Motor neuron (in vitro differentiated cells): ENCODE data around the gene LRRTM3. TPM values are rescaled to one million over a fixed set of nuclear protein-coding genes. Genes with fewer than 3 reads are reported as not detected.

Experiments
- ATAC-seq, 8 experiments: fragments of 200-7000 bp; cut with Tn5 transposase; replicated peaks in 6 of 8; 2 replicates each; pipeline ENCODE4 v1.8.0; 2021; ENCODE audit warnings: mild to moderate bottlenecking in 8 of 8, moderate library complexity in 8 of 8
- H3K27ac ChIP-seq, 2 donors: fragments of 250-450 bp; sonication (Bioruptor Pico); 2 replicates each; pipeline ENCODE4 v1.9.0; 2021; ENCODE audit warnings: antibody characterized with exemption in 2 of 2, mild to moderate bottlenecking in 2 of 2, moderate library complexity in 1 of 2
- H3K4me1 ChIP-seq, 2 donors: fragments of 250-450 bp; sonication (Bioruptor Pico); replicated peaks in 1 of 2; 2 replicates each; pipeline ENCODE4 v1.6.1; 2021; ENCODE audit warnings: antibody characterized with exemption in 2 of 2, mild to moderate bottlenecking in 2 of 2, moderate library complexity in 1 of 2
- H3K4me3 ChIP-seq, 5 donors: fragments of 250-450 bp; sonication (Bioruptor Pico); 2 replicates each; pipeline ENCODE4 v1.9.0; 2021; ENCODE audit warnings: antibody characterized with exemption in 5 of 5, mild to moderate bottlenecking in 5 of 5, moderate library complexity in 4 of 5
- WGBS, 10 experiments: fragments of 450-650 bp; shearing (Covaris generic); methylation state at CpG; one replicate each; pipeline ENCODE4 v1.0.0; 2022; 5-methylcytosine and 5-hydroxymethylcytosine counted together
- in situ Hi-C, 9 experiments: fragments of 400-800 bp; cut with MboI; loops; one replicate each; pipeline ENCODE4 v1.15.0; 2021; ENCODE audit warnings: low sequenced_read_pairs in 9 of 9, low pct_unique_long_range_greater_than_20kb in 2 of 9; ENCODE audit not compliant: unreplicated experiment in 9 of 9
- total RNA-seq, 8 experiments: library from RNA; unstranded; fragments of 300-600 nt; gene quantifications; 2 replicates each; pipeline versions ENCODE4 v1.2.3 to v1.2.4, GENCODE V29; 2022

LRRTM3 gene
- total RNA-seq, 8 experiments from 2014 or later, result 0.40 to 16.9 (median 11.4) TPM; not detected in 1

DNA sequence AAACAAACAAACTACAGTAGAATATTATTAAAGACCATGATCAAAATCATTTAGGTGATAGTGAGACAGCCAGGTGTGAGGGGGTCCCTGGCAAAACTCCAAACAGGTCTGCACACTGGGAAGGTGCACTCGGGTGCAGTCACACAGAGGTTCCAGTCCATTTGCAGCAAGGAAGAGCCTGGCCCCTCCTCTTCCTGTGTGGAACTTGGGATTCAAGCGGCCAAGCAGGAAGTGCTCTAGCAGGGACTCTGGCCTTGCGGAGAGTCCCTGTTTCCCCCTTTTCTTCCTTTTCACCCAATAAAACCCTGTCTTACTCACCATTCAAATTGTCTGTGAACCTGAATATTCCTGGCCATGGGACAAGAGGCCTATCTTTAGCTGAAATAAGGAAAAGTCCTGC lies 181.8 kb downstream of the LRRTM3 start:
- Histone ChIP-seq H3K27ac (no peak overlapping the region), H3K4me1 (peaks cover 0 to 13% of the 10 kb centered on the region in 2 donors), H3K4me3 (no peak overlapping the region)
- WGBS, 10 experiments, result 0 to 100% (median 80%) methylated on average over 1 to 3 of the region's 3 CpGs; no CpG with 5 or more reads in 3 of the 10 experiments
- no peak for ATAC-seq
- in situ Hi-C loops, result no loop called here

DNA sequence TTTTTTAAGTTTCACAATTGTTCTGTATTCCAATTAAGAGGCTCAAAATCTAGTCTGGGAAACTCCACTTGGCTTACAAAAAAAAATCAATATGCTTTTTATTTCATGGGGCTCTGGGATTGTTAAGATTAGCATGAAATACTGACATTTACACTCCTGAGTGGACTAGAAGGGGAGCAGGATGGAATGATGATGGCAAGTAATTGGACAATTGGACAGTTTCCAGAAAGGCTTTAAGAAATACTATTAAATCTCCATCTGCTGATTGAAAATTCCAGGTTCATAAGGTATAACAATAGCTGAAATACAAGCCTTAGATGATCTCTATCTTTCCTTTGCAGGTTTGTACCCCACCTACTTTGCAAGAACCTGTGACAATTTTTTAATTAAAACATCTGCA lies 184.4 kb downstream of the LRRTM3 start:
- peak in 3 of 8 experiments; percentile 35 to 69 (median 58) for ATAC-seq
- H3K4me3 ChIP-seq, result no peak overlapping the region
- no peak overlapping the region for H3K27ac ChIP-seq
- peaks cover 0 to 12% of the 10 kb centered on the region in 2 donors for H3K4me1 ChIP-seq
- in situ Hi-C loops, result no loop called here

DNA sequence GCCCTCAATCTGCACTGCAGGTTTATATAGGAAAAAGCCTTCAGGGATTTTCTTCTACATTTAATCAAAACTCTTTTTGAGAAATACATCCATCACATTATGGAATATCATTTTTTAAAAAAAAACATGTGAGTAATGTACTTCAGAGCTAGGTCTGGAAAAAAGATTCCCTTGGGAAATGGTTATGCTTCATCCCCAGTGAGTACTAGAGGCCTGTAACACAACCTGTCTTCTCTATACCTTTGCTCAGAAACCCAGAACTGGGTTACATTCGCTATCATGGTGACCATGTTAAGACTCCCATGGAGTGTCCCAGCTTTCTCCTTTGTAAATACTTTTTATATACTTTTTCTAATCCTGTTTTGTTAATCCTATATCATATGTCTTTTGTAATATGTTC lies 186.9 kb downstream of the LRRTM3 start:
- H3K4me3 ChIP-seq, result no peak overlapping the region
- H3K4me1 ChIP-seq, result peaks cover 0 to 23% of the 10 kb centered on the region in 2 donors
- in situ Hi-C loops, result no loop called here
- ATAC-seq, result peak in 4 of 8 experiments; percentile 17 to 67 (median 41)
- no peak overlapping the region for H3K27ac ChIP-seq
- WGBS, 10 experiments, result 0 to 100% (median 88%) methylated on average over 1 of the region's 1 CpG; no CpG with 5 or more reads in 3 of the 10 experiments

DNA sequence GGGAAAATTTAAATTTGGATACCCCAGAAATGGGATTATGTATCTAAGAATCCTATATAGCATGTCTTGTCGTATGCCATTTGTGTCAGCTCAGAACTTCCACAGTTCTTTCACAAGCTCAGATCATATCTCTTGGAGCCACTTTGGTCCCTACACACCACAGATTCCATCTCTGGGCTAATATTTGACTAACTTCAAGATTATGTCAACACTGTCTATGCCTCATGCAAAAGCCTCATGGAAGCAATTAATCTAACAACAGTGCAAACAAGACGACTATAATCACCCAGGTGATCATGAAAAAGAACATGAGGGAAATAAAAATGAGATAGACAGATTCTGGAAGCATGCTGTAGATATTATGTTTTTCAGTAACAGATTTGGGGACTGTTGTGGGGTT lies 189.1 kb downstream of the LRRTM3 start:
- in situ Hi-C loops, result no loop called here
- ATAC-seq, result peak in 2 of 8 experiments; percentile 43 to 76
- Histone ChIP-seq H3K4me1 (peaks cover 0 to 28% of the 10 kb centered on the region in 2 donors), H3K27ac (no peak overlapping the region), H3K4me3 (no peak overlapping the region)
- WGBS, 10 experiments, result 0 to 100% (median 75%) methylated on average over 1 to 2 of the region's 2 CpGs; no CpG with 5 or more reads in 4 of the 10 experiments

DNA sequence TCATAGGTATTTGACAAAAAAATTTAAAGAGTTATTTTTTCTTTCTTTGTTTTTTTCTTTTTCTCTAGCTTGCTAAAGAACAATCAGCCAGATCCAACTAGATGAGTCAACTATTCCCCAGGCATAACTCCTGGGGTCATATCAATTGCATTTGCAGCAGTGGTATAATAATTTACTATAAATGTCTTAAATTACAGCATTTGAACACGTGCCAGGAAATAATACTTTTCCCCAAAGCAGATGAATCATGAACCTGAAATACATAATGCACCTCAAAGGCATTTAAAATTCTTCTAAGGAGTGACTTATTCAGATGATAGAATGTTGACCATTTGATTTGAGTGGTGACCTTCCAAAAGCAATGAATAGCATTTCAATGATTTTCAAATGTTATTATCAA lies 190.1 kb downstream of the LRRTM3 start:
- peaks cover 0 to 25% of the 10 kb centered on the region in 2 donors for H3K4me1 ChIP-seq
- in situ Hi-C loops, result no loop called here
- H3K4me3 ChIP-seq, result no peak overlapping the region
- WGBS, 10 experiments, result 0 to 57% (median 38%) methylated on average over 1 of the region's 1 CpG; no CpG with 5 or more reads in 1 of the 10 experiments
- ATAC-seq, result peak in 6 of 8 experiments; percentile 25 to 90 (median 73)
- no peak overlapping the region for H3K27ac ChIP-seq

DNA sequence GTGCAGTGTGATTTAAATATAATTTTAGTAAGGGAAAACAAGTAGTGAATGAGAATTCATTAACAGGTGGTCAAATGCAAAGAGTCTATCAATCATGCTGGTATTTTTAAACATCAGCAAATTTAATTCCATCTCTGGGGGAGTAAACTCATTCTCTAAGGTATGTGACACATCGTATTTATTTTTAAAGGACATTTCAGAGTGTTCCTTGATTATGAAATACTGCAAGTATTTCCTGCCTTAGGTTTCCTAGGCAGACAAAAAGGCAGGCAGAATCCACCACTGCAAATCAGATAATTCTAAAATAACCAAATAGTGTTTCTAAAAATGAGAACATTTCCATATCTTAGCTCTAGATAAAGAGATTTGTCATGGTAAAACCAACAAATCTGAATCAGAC lies 193.8 kb downstream of the LRRTM3 start:
- H3K27ac ChIP-seq, result no peak overlapping the region
- in situ Hi-C loops, result no loop called here

DNA sequence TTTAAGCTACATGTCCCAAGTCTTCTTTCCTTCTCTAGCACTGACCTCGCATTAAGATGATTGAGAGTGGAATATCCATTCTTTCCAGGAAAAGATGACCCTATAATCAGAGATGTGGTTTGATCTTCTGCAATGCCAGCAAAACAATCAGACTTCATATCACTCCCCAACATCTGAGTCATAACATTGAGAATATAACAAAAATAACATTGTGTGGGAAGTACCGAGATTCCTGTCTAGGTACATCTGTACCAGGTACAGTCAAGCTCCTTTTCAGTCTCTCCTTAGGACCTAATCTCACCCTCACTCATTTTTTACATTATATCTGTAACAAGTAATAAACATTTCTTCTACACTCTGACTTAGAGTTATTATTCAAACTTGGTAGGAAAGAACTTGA lies 201.6 kb downstream of the LRRTM3 start:
- ATAC-seq, result no peak
- WGBS, 10 experiments, result 0 to 100% (median 86%) methylated on average over 1 to 2 of the region's 2 CpGs; no CpG with 5 or more reads in 3 of the 10 experiments
- in situ Hi-C loops, result no loop called here
- H3K4me3 ChIP-seq, result no peak overlapping the region
- H3K4me1 ChIP-seq, result peaks cover 0 to 12% of the 10 kb centered on the region in 2 donors
- no peak overlapping the region for H3K27ac ChIP-seq

More for the DNA sequence above, 193.8 kb downstream of the LRRTM3 start:
- Histone ChIP-seq H3K4me1 (peaks cover 0 to 23% of the 10 kb centered on the region in 2 donors), H3K4me3 (no peak overlapping the region)
- ATAC-seq, result no peak
- 0 to 100% (median 83%) methylated on average over 1 of the region's 1 CpG; no CpG with 5 or more reads in 1 of the 10 experiments for WGBS, 10 experiments

DNA sequence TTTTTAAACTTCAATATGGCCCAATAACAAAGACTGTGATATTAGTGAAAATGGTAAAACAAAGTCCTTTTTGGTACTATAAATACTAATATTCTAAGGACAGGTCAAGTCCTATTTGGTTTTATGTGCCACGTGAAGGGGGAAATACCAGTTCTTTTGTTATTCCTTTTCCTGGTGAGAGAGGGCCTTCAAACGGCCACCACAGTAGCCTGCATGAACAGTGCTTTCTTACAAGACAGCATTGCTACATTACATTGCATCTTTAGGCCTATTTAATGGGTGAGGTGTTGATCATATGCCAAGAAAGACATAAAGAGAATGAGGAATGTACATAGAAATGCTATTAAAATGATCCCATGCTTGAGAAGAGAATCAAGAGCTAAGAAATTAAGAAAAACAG lies 214.8 kb downstream of the LRRTM3 start:
- H3K4me1 ChIP-seq, result peaks cover 0 to 4% of the 10 kb centered on the region in 2 donors
- in situ Hi-C loops, result no loop called here
- H3K27ac ChIP-seq, result no peak overlapping the region
- ATAC-seq, result peak in 1 of 8 experiments; percentile 36
- no peak overlapping the region for H3K4me3 ChIP-seq
- WGBS, 10 experiments, result 0 to 34% (median 24%) methylated on average over 1 to 2 of the region's 2 CpGs; no CpG with 5 or more reads in 3 of the 10 experiments

DNA sequence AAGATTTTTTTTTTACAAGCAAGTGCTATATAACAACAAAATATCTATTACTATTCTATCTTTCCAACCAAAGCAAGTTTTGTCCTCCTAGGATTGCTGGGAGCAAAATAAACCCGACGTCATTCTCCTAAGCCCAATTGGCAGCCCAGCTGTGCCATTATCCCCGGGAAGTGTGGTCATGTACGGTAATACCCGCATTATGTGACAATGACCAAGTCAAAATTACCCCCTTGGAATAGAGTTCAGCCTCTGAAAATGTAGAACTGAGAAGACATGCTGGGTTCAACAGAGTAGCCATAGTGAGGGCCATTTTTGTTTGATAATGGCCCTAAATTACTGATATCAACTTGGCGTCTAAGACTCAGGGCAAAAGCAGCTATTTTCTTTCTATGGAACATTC lies 215.5 kb downstream of the LRRTM3 start:
- H3K4me1 ChIP-seq, result peaks cover 0 to 4% of the 10 kb centered on the region in 2 donors
- no peak overlapping the region for H3K27ac ChIP-seq
- WGBS, 10 experiments, result 14 to 100% (median 72%) methylated on average over 2 to 6 of the region's 6 CpGs; no CpG with 5 or more reads in 2 of the 10 experiments
- no peak for ATAC-seq
- H3K4me3 ChIP-seq, result no peak overlapping the region
- in situ Hi-C loops, result no loop called here

DNA sequence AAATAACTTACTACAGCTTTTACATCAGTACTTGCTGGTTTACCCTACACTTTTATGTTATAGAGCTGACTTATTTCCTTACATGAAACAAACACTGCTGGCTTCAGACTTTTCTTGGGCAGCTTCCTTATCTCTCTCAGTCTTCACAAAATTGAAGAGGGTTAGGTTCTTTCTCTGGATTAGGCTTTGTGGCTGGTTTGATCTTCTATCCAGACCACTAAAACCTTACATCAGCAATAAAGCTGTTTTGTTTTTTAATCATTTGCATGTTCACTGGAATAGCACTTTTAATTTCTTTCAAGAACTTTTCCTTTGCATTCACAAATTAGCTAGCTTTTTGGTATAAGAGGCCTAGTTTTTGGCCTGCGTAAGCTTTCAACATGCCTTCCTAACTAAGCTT lies 218.7 kb downstream of the LRRTM3 start:
- H3K4me1 ChIP-seq, result peaks cover 0 to 4% of the 10 kb centered on the region in 2 donors
- no peak overlapping the region for H3K27ac ChIP-seq
- no peak for ATAC-seq
- WGBS, 10 experiments, result 20 to 100% (median 83%) methylated on average over 1 of the region's 1 CpG; no CpG with 5 or more reads in 2 of the 10 experiments
- in situ Hi-C loops, result no loop called here
- no peak overlapping the region for H3K4me3 ChIP-seq
